Ishikawa (cell line): ENCODE results near the gene KCNJ1.

Experiments
- CEBPB ChIP-seq: IDR thresholded peaks from 2 replicates; pipeline ENCODE4 v1.6.1; 2012
- EP300 ChIP-seq: IDR thresholded peaks from 2 replicates; pipeline ENCODE4 v1.6.1; 2012; ENCODE audit warnings: borderline replicate concordance
- FOXM1 ChIP-seq: IDR thresholded peaks from 2 replicates; pipeline ENCODE4 v1.6.1; 2012; ENCODE audit warnings: low read depth, borderline replicate concordance
- MAX ChIP-seq: IDR thresholded peaks from 2 replicates; pipeline ENCODE4 v1.6.1; 2012
- NFIC ChIP-seq: IDR thresholded peaks from 2 replicates; pipeline ENCODE4 v1.6.1; 2012
- REST ChIP-seq: IDR thresholded peaks from 2 replicates; pipeline ENCODE4 v1.6.1; 2012; ENCODE audit warnings: low read depth, mild to moderate bottlenecking
- TAF1 ChIP-seq: IDR thresholded peaks from 2 replicates; pipeline ENCODE4 v1.6.1; 2012; ENCODE audit warnings: low read depth, mild to moderate bottlenecking
- TCF12 ChIP-seq: IDR thresholded peaks from 2 replicates; pipeline ENCODE4 v1.6.1; 2012; ENCODE audit warnings: low read depth
- YY1 ChIP-seq: IDR thresholded peaks from 2 replicates; pipeline ENCODE4 v1.6.1; 2012; ENCODE audit warnings: low read depth

DNA sequence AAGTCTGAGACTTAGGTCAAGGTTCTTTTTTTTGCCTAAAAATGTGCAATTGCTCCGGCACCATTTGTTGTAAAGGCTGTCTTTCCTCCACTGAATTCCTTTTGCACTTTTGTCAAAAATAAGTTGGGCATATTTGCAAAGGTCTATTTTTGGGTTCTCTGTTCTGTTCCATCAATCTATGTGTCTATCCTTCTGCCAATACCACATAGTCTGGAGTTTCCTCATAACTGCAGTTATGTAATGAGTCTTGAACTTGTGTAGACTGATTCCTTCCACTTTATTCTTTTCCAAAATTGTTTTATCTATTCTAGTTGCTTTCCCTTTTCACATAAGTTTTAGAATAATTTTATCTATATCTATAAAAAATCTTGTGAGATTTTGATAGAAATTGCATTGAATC is 30.7 kb upstream of the KCNJ1 start:
- TF ChIP-seq TCF12 (no peak), CEBPB (no peak), REST (no peak), MAX (no peak), NFIC (no peak), TAF1 (no peak), FOXM1 (no peak), EP300 (no peak), YY1 (no peak)
